T-cell (primary cell): ENCODE data around the gene OR5H1. TPM values are rescaled to one million over a fixed set of nuclear protein-coding genes. Genes with fewer than 3 reads are reported as not detected.
"Not testable (repeated sequence)": the region's sequence is repeated elsewhere in the genome, so short reads cannot be mapped to it uniquely, and the experiment has no call there.

Experiments
- ATAC-seq, 4 experiments: fragments of 200-7000 bp in 3 of 4; fragments of 150-1000 bp in 1 of 4; cut with Tn5 transposase; replicated peaks in 1 of 4; 1 replicate in 3 of 4; 2 replicates in 1 of 4; pipeline ENCODE4 v1.10.0; 2021; ENCODE audit warnings: moderate library complexity in 3 of 4, mild to moderate bottlenecking in 2 of 4, moderate number of reproducible peaks in 1 of 4
- CTCF ChIA-PET, 2 donors: fragments of 300-600 bp; sonication (Branson Sonifier 250); formaldehyde crosslinking; loops; one replicate each; lab custom pipeline; 2022; ENCODE audit warnings: antibody characterized with exemption in 2 of 2; lab: Charles Lee
- POLR2A ChIA-PET, 2 donors: fragments of 300-600 bp; sonication (Branson Sonifier 250); formaldehyde crosslinking; loops; one replicate each; lab custom pipeline; 2022; ENCODE audit warnings: antibody characterized with exemption in 2 of 2; lab: Charles Lee
- DNase-seq, 35 experiments: peaks; one replicate each; pipeline versions ENCODE4 v3.0.0 to v3.0.0-alpha.2; 2013 to 2023
- H3K27ac ChIP-seq: one replicate; pipeline ENCODE4 v1.5.1; 2013; ENCODE audit warnings: low read length
- H3K27me3 ChIP-seq, 2 experiments: replicated peaks in 1 of 2; 1 replicate in 1 of 2; 2 replicates in 1 of 2; pipeline versions ENCODE4 v1.6.1 to v1.7.0; 2013; ENCODE audit warnings: low read length in 1 of 2, mixed read lengths in 1 of 2; ENCODE audit not compliant: control insufficient read depth in 2 of 2, insufficient read depth in 2 of 2; ENCODE audit errors: extremely low read depth in 1 of 2
- H3K36me3 ChIP-seq, 2 donors: 1 replicate in 1 of 2; 2 replicates in 1 of 2; pipeline versions ENCODE4 v1.6.1 to v1.7.0; 2013; ENCODE audit warnings: low read length in 1 of 2; ENCODE audit not compliant: control insufficient read depth in 2 of 2, insufficient read depth in 1 of 2; ENCODE audit errors: extremely low read depth in 1 of 2
- H3K4me1 ChIP-seq, 2 experiments: 1 replicate in 1 of 2; 2 replicates in 1 of 2; pipeline versions ENCODE4 v1.6.1 to v1.7.0; 2013; ENCODE audit warnings: low read length in 2 of 2, mixed read lengths in 1 of 2; ENCODE audit not compliant: insufficient read depth in 2 of 2, control insufficient read depth in 1 of 2; ENCODE audit errors: extremely low read depth in 1 of 2
- H3K4me3 ChIP-seq, 2 donors: 1 replicate in 1 of 2; 2 replicates in 1 of 2; pipeline versions ENCODE4 v1.5.1 to v1.7.0; 2013; ENCODE audit warnings: mild to moderate bottlenecking in 2 of 2, low read length in 1 of 2, moderate library complexity in 1 of 2; ENCODE audit not compliant: control insufficient read depth in 1 of 2; ENCODE audit errors: extremely low read depth in 1 of 2
- H3K9me3 ChIP-seq: 2 replicates; pipeline ENCODE4 v1.7.0; 2013
- H3K27ac Mint-ChIP-seq, 2 donors: one replicate each; pipeline ENCODE4 v1.8.0; 2020 to 2021; ENCODE audit warnings: mild to moderate bottlenecking in 2 of 2, mixed read lengths in 2 of 2
- H3K27me3 Mint-ChIP-seq, 2 donors: one replicate each; pipeline ENCODE4 v1.8.0; 2021 to 2022; ENCODE audit warnings: mixed read lengths in 2 of 2
- H3K36me3 Mint-ChIP-seq: one replicate; pipeline ENCODE4 v1.8.0; 2021; ENCODE audit warnings: mixed read lengths
- H3K4me1 Mint-ChIP-seq, 3 donors: one replicate each; pipeline ENCODE4 v1.8.0; 2020 to 2022; ENCODE audit warnings: mixed read lengths in 3 of 3, mild to moderate bottlenecking in 1 of 3
- H3K4me3 Mint-ChIP-seq, 3 donors: one replicate each; pipeline ENCODE4 v1.8.0; 2020 to 2022; ENCODE audit warnings: mild to moderate bottlenecking in 3 of 3, mixed read lengths in 3 of 3, moderate library complexity in 3 of 3
- H3K9me3 Mint-ChIP-seq, 3 donors: one replicate each; pipeline ENCODE4 v1.8.0; 2020 to 2022; ENCODE audit warnings: mixed read lengths in 3 of 3
- WGBS: methylation state at CpG from one replicate; pipeline ENCODE4 v1.1.5; 2013; ENCODE audit warnings: missing lambda C conversion rate; ENCODE audit not compliant: insufficient coverage; 5-methylcytosine and 5-hydroxymethylcytosine counted together
- total RNA-seq, 35 experiments: library from RNA in 6 of 35; stranded (reverse) in 6 of 35; fragments of 120-200 nt in 1 of 35; gene quantifications; one replicate each; pipeline versions ENCODE4 v1.2.1 to v1.2.4 and lab custom pipeline; 2013 to 2026

The OR5H1 gene
- total RNA-seq, 5 donors from 2014 or later (not counting 1 experiment from before 2014, with no cell fraction given): not detected

DNA sequence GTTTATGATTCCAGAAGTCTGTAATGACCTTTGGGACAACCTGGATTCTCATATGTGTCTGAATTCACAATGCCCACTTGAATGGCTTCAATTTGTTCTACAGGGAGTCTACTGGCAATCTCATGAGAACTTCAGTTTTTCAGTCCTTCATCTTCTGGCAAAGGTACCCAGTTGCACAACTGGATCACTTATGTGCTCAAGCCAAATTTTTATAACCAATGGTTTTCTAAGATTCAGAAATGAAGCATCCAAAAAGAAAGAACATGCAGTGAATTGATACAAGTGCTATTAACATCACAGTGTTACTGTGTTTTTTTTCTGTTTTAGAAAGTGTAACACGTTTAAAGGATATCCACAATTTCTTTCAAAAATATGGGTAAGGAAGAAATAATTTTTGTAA lies 16.7 kb downstream of the OR5H1 start, which contains the start of gene OR5H14:
TSS of gene OR5H14 (plus strand) at position 301 of the 400 bp plus-strand sequence. CDS start 1,907 bp downstream, outside the sequence.
- Mint-ChIP-seq H3K27me3 (peaks cover 2 to 10% of the 10 kb centered on the region in 2 donors), H3K27ac (no peak within 1 kb of the TSS), H3K4me1 (no peaks in the 10 kb centered on the region), H3K36me3 (no peaks in the 10 kb centered on the region), H3K9me3 (peaks cover 0 to 6% (median under 1%) of the 10 kb centered on the region in 3 donors), H3K4me3 (no peak within 1 kb of the TSS)
- H3K4me1 ChIP-seq: no peaks in the 10 kb centered on the region
- ChIA-PET POLR2A (no interaction called here), CTCF (no interaction called here)
- no peaks in the 10 kb centered on the region for H3K27me3 ChIP-seq
- WGBS: no CpG with 5 or more reads among the region's 1 CpG
- no peak within 1 kb of the TSS for H3K4me3 ChIP-seq
- no peaks in the 10 kb centered on the region for H3K36me3 ChIP-seq
- no peak for DNase-seq
- ATAC-seq: no peak
- no peaks in the 10 kb centered on the region for H3K9me3 ChIP-seq
- no peak within 1 kb of the TSS for H3K27ac ChIP-seq

- peaks cover 0 to 3% of the 10 kb centered on the region in 2 donors for H3K27me3 Mint-ChIP-seq
- H3K4me1 ChIP-seq: no peaks in the 10 kb centered on the region
- no peaks in the 10 kb centered on the region for H3K4me1 Mint-ChIP-seq
- no peak overlapping the region for H3K27ac Mint-ChIP-seq
- no peaks in the 10 kb centered on the region for H3K9me3 ChIP-seq
- no peaks in the 10 kb centered on the region for H3K27me3 ChIP-seq
- peaks cover 0 to 6% (median 3%) of the 10 kb centered on the region in 3 donors for H3K9me3 Mint-ChIP-seq
- no CpG with 5 or more reads among the region's 3 CpGs for WGBS
- CTCF ChIA-PET: no interaction called here
- POLR2A ChIA-PET: no interaction called here
- DNase-seq: no peak
- H3K4me3 ChIP-seq: no peak overlapping the region
- H3K27ac ChIP-seq: no peak overlapping the region
- no peaks in the 10 kb centered on the region for H3K36me3 Mint-ChIP-seq
- no peak overlapping the region for H3K4me3 Mint-ChIP-seq
- no peak for ATAC-seq
- H3K36me3 ChIP-seq: no peaks in the 10 kb centered on the region
Observed at GRCh38 chr3:98148751-98149150, 18.2 kb downstream of the OR5H1 start.

GRCh38 chr3:98149456-98149855 lies 18.9 kb downstream of the OR5H1 start:
- H3K27ac Mint-ChIP-seq, H3K4me3 Mint-ChIP-seq, H3K36me3 ChIP-seq, ATAC-seq, H3K36me3 Mint-ChIP-seq, POLR2A ChIA-PET, H3K9me3 ChIP-seq, H3K4me1 Mint-ChIP-seq, CTCF ChIA-PET, H3K4me1 ChIP-seq, DNase-seq, H3K4me3 ChIP-seq, H3K27ac ChIP-seq, H3K9me3 Mint-ChIP-seq, H3K27me3 Mint-ChIP-seq, H3K27me3 ChIP-seq: not testable (repeated sequence)
- no CpG with 5 or more reads among the region's 4 CpGs for WGBS

DNA sequence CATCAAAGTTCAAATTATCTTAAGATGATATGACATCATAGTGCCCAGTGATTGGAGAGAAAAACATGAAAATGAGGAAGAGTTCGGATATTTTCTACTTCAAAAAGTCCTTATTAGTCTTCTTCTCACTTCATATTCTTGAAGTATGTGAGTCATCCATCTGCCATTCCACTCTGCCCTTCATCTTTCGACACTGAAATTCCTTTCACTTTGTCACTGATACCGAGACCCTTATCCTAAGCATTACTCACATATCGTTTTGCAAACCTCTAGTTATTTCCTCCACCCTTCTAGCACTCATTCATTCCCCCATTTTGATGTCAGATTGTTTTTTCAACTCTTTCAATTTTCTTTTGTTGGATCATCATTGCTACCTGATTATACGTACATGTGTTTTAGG lies 20.7 kb downstream of the OR5H1 start:
- no peaks in the 10 kb centered on the region for H3K9me3 ChIP-seq
- Mint-ChIP-seq H3K27ac (no peak overlapping the region), H3K27me3 (peaks cover 0 to 3% of the 10 kb centered on the region in 2 donors), H3K4me3 (no peak overlapping the region), H3K4me1 (no peaks in the 10 kb centered on the region), H3K9me3 (peaks cover 0 to 6% (median 3%) of the 10 kb centered on the region in 3 donors), H3K36me3 (no peaks in the 10 kb centered on the region)
- H3K36me3 ChIP-seq: no peaks in the 10 kb centered on the region
- no peaks in the 10 kb centered on the region for H3K27me3 ChIP-seq
- no peak for ATAC-seq
- H3K4me3 ChIP-seq: no peak overlapping the region
- ChIA-PET POLR2A (no interaction called here), CTCF (no interaction called here)
- no peaks in the 10 kb centered on the region for H3K4me1 ChIP-seq
- H3K27ac ChIP-seq: no peak overlapping the region
- no peak for DNase-seq
- 89% methylated on average over 1 of the region's 5 CpGs for WGBS

DNA sequence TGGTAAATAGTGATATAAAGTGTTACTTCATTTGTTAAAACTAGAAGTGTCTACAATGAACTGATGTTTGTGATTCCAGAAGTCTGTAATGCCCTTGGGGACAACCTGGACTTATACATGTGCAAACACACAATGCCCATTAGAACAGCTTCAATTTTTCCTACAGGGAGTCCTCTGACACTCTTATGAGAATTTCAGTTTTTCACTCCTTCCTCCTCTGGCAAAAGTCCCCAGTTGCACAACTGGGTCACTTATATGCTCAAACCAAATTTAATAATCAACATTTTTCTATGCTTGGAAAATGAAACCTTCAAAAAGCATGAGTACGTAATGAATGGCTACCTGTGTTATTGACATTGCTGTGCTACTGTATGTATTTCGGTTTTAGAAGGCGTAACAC lies 35.9 kb downstream of the OR5H1 start, which contains the start of gene OR5H15:
TSS of gene OR5H15 (plus strand) at position 301 of the 400 bp plus-strand sequence. CDS start 2,004 bp downstream, outside the sequence.
- no peak within 1 kb of the TSS for H3K27ac ChIP-seq
- ATAC-seq (no peak), DNase-seq (no peak)
- H3K27ac Mint-ChIP-seq: no peak within 1 kb of the TSS
- no peaks in the 10 kb centered on the region for H3K4me1 ChIP-seq
- no peaks in the 10 kb centered on the region for H3K4me1 Mint-ChIP-seq
- H3K4me3 ChIP-seq: no peak within 1 kb of the TSS
- no peaks in the 10 kb centered on the region for H3K9me3 ChIP-seq
- H3K9me3 Mint-ChIP-seq: no peaks in the 10 kb centered on the region
- ChIA-PET POLR2A (no interaction called here), CTCF (no interaction called here)
- WGBS: no CpG with 5 or more reads among the region's 3 CpGs
- no peaks in the 10 kb centered on the region for H3K36me3 Mint-ChIP-seq
- no peaks in the 10 kb centered on the region for H3K36me3 ChIP-seq
- peaks cover 2 to 7% of the 10 kb centered on the region in 2 donors for H3K27me3 Mint-ChIP-seq
- no peaks in the 10 kb centered on the region for H3K27me3 ChIP-seq
- H3K4me3 Mint-ChIP-seq: no peak within 1 kb of the TSS

DNA sequence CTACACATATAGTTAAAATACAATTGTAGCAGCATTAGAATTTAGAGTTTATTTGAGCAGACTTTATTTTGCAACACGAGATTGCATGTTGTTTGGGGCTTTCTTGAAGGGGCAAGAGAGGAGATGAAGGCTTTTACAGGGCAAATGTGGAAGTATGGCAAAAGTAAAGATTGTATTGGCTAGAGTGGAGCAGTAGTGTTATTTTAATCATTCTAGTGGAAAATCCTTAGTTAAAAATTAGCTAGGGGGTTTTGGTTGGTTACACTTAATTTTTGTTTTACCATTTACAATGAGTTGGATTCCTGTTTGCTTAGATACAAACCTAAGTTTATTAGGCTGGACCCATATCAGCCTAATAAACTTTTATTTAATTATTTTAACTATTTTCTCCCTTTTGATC lies 40.5 kb downstream of the OR5H1 start:
- Histone ChIP-seq H3K4me3 (no peak overlapping the region), H3K36me3 (no peaks in the 10 kb centered on the region), H3K27ac (no peak overlapping the region), H3K27me3 (no peaks in the 10 kb centered on the region), H3K9me3 (no peaks in the 10 kb centered on the region), H3K4me1 (no peaks in the 10 kb centered on the region)
- no peak overlapping the region for H3K27ac Mint-ChIP-seq
- POLR2A ChIA-PET: no interaction called here
- H3K36me3 Mint-ChIP-seq: no peaks in the 10 kb centered on the region
- no peak for ATAC-seq
- no peak overlapping the region for H3K4me3 Mint-ChIP-seq
- H3K4me1 Mint-ChIP-seq: peaks cover 0 to 4% (median 0%) of the 10 kb centered on the region in 3 donors
- WGBS: 70% methylated on average over 1 of the region's 1 CpG
- H3K27me3 Mint-ChIP-seq: peaks cover 0 to 11% of the 10 kb centered on the region in 2 donors
- H3K9me3 Mint-ChIP-seq: no peaks in the 10 kb centered on the region
- no peak for DNase-seq
- CTCF ChIA-PET: no interaction called here

GRCh38 chr3:98172621-98173020 lies 42.1 kb downstream of the OR5H1 start:
- H3K36me3 ChIP-seq: no peaks in the 10 kb centered on the region
- Mint-ChIP-seq H3K36me3 (no peaks in the 10 kb centered on the region), H3K27me3 (peaks cover 2 to 6% of the 10 kb centered on the region in 2 donors), H3K4me1 (peaks cover 0 to 4% (median 0%) of the 10 kb centered on the region in 3 donors), H3K9me3 (peaks cover 0 to 4% (median 4%) of the 10 kb centered on the region in 3 donors), H3K27ac (no peak overlapping the region), H3K4me3 (no peak overlapping the region)
- ChIA-PET CTCF (no interaction called here), POLR2A (no interaction called here)
- H3K4me1 ChIP-seq: no peaks in the 10 kb centered on the region
- ATAC-seq (no peak), DNase-seq (no peak)
- H3K27ac ChIP-seq: no peak overlapping the region
- no peaks in the 10 kb centered on the region for H3K27me3 ChIP-seq
- WGBS: no CpG with 5 or more reads among the region's 7 CpGs
- H3K4me3 ChIP-seq: no peak overlapping the region
- no peaks in the 10 kb centered on the region for H3K9me3 ChIP-seq
